Ectodermal cell (in vitro differentiated cells): ENCODE results near the gene CASP2.
"Not testable (repeated sequence)": the region's sequence is repeated elsewhere in the genome, so short reads cannot be mapped to it uniquely, and the experiment has no call there.

Source experiments
- H3K27ac ChIP-seq: 2 replicates; pipeline ENCODE4 v1.7.0; 2013; ENCODE audit warnings: mild to moderate bottlenecking, low read depth, low read length; ENCODE audit not compliant: insufficient read depth, poor library complexity, severe bottlenecking
- H3K27me3 ChIP-seq: 2 replicates; pipeline ENCODE4 v1.7.0; 2013; ENCODE audit warnings: mild to moderate bottlenecking, low read length; ENCODE audit not compliant: insufficient read depth, control insufficient read depth, poor library complexity, severe bottlenecking
- H3K36me3 ChIP-seq: one replicate; pipeline ENCODE4 v1.7.0; 2013; ENCODE audit warnings: low read length; ENCODE audit not compliant: control insufficient read depth, insufficient read depth
- H3K4me1 ChIP-seq: one replicate; pipeline ENCODE4 v1.7.0; 2013; ENCODE audit warnings: low read length; ENCODE audit not compliant: control insufficient read depth, insufficient read depth
- H3K4me3 ChIP-seq: 2 replicates; pipeline ENCODE4 v1.7.0; 2013; ENCODE audit warnings: low read depth, low read length, control low read depth; ENCODE audit not compliant: insufficient read depth
- H3K9me3 ChIP-seq: 2 replicates; pipeline ENCODE4 v1.7.0; 2013; ENCODE audit warnings: mild to moderate bottlenecking, low read length, moderate library complexity; ENCODE audit not compliant: control insufficient read depth
- WGBS, 2 experiments: methylation state at CpG; one replicate each; pipeline ENCODE4 v1.1.7; 2013; ENCODE audit warnings: missing lambda C conversion rate in 2 of 2; 5-methylcytosine and 5-hydroxymethylcytosine counted together

Gene CASP2

DNA sequence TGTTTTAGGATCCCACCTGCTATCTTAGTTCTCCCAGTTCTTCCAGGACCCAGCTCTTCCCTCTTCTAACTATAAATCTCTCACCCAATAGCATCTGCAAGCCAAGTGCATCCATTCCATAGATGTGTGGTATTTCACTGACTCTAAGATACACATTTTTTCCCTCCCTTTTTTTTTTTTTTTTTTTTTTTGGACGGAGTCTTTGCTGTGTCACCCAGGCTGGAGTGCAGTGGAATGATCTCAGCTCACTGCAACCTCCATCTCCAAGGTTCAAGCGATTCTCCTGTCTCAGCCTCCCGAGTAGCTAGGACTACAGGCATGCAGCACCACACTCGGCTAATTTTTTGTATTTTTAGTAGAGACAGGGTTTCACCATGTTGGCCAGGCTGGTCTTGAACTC, 1.7 kb downstream of the CASP2 start:
- Histone ChIP-seq H3K4me3 (peak overlapping the region; percentile 89), H3K4me1 (peaks cover 20% of the 10 kb centered on the region), H3K36me3 (peaks cover 28% of the 10 kb centered on the region)
- H3K27me3 ChIP-seq, H3K27ac ChIP-seq, H3K9me3 ChIP-seq: not testable (repeated sequence)
- 80 to 89% methylated on average over 3 to 4 of the region's 4 CpGs for WGBS, 2 experiments

DNA sequence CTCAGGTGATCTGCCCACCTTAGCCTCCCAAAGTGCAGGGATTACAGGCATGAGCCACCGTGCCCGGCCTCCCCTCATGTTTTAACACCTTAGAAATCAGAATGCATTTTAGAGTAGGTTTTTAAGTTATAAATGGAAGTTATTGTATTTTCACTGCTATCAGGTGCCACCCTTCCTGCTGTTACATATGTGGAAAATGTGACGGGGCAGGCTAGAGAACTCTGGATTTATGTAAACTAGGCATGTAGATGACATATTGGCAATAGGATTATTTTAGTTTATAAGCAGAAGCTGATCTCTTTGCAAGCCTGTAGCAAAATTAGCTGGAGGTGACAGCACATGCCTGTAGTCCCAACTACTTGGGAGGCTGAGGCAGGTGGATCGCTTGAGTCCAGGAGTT, 2.1 kb downstream of the CASP2 start:
- Histone ChIP-seq H3K4me1 (peaks cover 17% of the 10 kb centered on the region), H3K36me3 (peaks cover 32% of the 10 kb centered on the region), H3K4me3 (no peak overlapping the region), H3K9me3 (no peaks in the 10 kb centered on the region), H3K27ac (no peak overlapping the region), H3K27me3 (peaks cover 6% of the 10 kb centered on the region)
- WGBS, 2 experiments, result 93 to 97% methylated on average over 4 of the region's 4 CpGs

DNA sequence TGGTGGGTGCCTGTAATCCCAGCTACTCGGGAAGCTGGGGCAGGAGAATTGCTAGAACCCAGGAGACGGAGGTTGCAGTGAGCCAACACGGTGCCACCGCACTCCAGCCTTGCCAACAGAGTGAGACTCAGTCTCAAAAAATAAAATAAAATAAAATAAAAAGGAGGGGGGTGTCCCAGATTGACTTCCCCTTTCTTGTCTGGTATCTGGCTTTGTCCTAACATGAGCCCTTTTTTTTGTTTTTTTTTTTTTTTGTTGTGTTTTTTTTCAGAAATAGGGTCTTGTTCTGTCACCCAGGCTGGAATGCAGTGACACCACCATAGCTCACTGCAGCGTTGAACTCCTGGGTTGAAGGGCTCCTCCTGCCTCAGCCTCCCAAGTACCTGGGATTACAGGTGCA, 4.7 kb downstream of the CASP2 start:
- no peak overlapping the region for H3K4me3 ChIP-seq
- H3K9me3 ChIP-seq, result no peaks in the 10 kb centered on the region
- H3K27me3 ChIP-seq, result no peaks in the 10 kb centered on the region
- peaks cover 52% of the 10 kb centered on the region for H3K36me3 ChIP-seq
- peaks cover 15% of the 10 kb centered on the region for H3K4me1 ChIP-seq
- H3K27ac ChIP-seq, result no peak overlapping the region
- WGBS, 2 experiments, result 97 to 99% methylated on average over 5 of the region's 5 CpGs

DNA sequence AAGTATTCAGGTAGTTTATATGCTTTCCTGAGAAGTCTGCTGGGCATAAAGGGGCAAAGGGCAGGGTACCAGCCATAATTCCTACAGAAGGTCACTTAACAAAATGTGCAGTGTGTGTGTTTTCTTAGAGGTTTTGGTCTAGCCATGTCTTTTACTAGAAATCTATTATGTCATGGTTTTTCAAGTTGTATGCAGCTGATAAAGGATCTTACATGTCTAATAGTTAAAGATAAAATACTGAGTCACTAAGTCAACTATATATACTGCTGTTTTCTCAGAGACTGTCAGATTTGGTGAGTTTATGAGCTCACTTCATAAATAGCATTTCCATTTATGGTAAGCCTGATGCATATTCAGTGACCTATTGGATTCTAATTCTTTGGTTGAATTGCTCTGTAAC, 7.7 kb downstream of the CASP2 start:
- Histone ChIP-seq H3K9me3 (no peaks in the 10 kb centered on the region), H3K36me3 (peaks cover 77% of the 10 kb centered on the region), H3K27ac (no peak overlapping the region), H3K4me3 (no peak overlapping the region), H3K4me1 (no peaks in the 10 kb centered on the region), H3K27me3 (no peaks in the 10 kb centered on the region)

DNA sequence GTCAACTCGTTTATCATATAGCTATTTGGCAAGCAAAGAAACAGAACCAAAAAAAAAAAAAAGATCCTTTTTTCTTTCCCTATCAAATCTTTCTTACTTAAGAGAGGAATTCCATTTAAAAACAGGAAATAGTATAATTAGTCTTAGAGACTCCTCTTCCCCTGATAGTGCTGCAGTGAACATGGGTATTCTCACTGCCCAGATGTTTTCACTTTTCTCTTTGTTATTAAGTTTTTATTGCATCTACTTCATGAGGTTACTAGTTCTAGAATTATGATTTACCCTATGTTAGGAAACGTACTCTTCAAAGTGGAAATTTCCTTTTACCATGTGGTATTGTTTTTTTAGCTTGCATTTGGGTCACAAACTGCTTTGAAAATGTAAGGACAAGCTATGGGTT, 8.5 kb downstream of the CASP2 start:
- H3K27me3 ChIP-seq, result no peaks in the 10 kb centered on the region
- peaks cover 83% of the 10 kb centered on the region for H3K36me3 ChIP-seq
- whole genome bisulfite sequencing, 2 experiments, result 90 to 100% methylated on average over 1 to 2 of the region's 2 CpGs

DNA sequence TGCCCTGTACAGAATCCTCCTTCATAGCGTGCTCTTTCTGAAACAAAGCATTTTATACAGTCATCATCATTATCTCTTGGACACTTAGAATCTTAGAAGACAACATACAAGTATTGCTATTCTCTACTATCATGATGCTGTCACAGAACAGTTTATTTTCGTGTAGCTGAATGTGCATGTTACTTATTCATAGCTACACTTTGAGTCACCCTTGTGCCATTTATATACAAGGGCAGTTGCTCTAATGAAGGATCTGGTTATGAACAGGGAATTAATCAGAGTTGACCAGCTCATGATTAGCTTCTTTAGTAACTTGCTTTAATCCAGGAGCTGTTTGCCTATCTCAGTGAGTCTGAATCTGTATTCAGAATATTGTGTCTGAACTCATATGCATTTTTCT, 11.2 kb downstream of the CASP2 start:
- Histone ChIP-seq H3K36me3 (peaks cover 77% of the 10 kb centered on the region), H3K27ac (no peak overlapping the region), H3K4me1 (no peaks in the 10 kb centered on the region), H3K4me3 (no peak overlapping the region), H3K9me3 (no peaks in the 10 kb centered on the region), H3K27me3 (no peaks in the 10 kb centered on the region)
- 95 to 100% methylated on average over 2 of the region's 2 CpGs for WGBS, 2 experiments

More for the DNA sequence above, 8.5 kb downstream of the CASP2 start:
- Histone ChIP-seq H3K4me1 (no peaks in the 10 kb centered on the region), H3K27ac (no peak overlapping the region), H3K9me3 (no peaks in the 10 kb centered on the region), H3K4me3 (no peak overlapping the region)

DNA sequence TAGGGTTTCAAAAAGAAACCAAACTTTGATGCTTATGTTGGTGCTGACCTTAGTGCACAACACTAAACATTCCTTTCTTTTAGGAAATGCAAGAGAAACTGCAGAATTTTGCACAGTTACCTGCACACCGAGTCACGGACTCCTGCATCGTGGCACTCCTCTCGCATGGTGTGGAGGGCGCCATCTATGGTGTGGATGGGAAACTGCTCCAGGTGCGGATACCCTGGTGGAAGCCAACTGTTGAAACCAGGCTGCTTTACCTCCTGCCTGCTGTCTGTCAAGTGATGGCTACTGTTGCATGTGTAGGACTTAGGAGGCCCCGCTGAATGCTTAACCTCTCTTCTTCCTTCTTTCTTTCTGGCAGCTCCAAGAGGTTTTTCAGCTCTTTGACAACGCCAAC, 11.7 kb downstream of the CASP2 start:
- H3K4me1 ChIP-seq, result no peaks in the 10 kb centered on the region
- no peak overlapping the region for H3K4me3 ChIP-seq
- no peak overlapping the region for H3K27ac ChIP-seq
- H3K27me3 ChIP-seq, result no peaks in the 10 kb centered on the region
- 80 to 84% methylated on average over 8 of the region's 8 CpGs for WGBS, 2 experiments
- no peaks in the 10 kb centered on the region for H3K9me3 ChIP-seq
- peaks cover 78% of the 10 kb centered on the region for H3K36me3 ChIP-seq

DNA sequence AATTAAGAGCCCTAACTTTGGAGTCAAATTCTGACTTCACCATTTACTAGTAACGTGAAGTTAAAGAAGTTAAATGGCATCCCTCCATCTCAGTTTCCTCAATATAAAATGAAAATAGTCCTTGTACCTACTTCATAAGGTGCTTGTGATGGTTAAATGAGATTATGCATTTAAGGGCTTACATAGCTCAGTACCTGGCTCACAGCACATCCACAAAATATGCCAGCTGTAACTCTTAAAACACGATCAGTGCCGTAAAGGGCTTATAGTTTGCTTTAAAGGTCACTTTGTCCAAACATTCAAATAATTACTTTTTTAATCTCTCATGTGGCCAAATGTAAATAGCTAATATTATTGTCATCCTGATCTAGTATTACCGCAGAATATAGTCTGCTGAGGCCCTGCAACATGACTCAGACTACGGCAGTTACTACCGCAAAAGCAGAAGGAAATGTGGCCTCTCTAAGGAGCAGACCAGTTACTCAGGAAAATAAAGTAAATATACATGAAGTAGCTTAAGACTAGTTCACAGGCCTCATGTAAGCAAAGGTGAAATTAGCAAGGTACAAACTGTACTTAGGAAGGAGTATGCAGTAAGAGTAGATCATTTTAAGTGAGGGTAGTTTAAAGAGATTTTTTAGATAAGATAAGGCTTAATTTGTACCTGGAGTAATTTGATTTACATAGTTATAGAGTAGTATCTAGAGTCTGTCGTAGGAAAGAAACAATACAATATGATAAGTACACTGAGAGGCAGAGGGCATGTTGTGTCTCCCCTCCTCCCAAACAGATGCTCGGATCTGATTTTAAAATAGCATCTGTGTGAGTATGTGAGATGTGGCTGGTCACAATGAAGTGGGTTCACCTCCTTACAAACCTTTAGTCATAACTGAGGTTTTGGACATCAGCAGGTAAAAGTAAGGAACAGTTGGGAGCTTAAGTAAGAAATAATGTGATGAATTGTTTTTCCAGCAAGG, 13.1 kb downstream of the CASP2 start:
- Histone ChIP-seq H3K4me1 (no peaks in the 10 kb centered on the region), H3K36me3 (peaks cover 71% of the 10 kb centered on the region), H3K27me3 (no peaks in the 10 kb centered on the region), H3K4me3 (no peak overlapping the region), H3K27ac (no peak overlapping the region), H3K9me3 (no peaks in the 10 kb centered on the region)
- WGBS, 2 experiments, result 95 to 97% methylated on average over 8 of the region's 8 CpGs

DNA sequence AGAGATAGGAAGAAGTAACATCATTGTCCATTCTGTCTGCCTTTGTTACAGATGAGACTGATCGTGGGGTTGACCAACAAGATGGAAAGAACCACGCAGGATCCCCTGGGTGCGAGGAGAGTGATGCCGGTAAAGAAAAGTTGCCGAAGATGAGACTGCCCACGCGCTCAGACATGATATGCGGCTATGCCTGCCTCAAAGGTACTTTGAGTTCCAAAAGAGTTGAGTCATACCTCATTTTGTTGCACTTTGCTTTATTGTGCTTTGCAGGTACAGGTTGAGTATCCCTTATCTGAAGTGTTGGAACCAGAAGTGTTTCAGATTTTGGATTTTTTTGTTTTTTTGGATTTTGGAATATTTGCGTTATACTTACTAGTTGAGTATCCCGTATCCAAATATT, 15.6 kb downstream of the CASP2 start:
- Histone ChIP-seq H3K36me3 (peaks cover 65% of the 10 kb centered on the region), H3K9me3 (no peaks in the 10 kb centered on the region), H3K4me3 (no peak overlapping the region), H3K4me1 (no peaks in the 10 kb centered on the region), H3K27me3 (no peaks in the 10 kb centered on the region), H3K27ac (no peak overlapping the region)
- WGBS, 2 experiments, result 94 to 96% methylated on average over 8 to 10 of the region's 10 CpGs

DNA sequence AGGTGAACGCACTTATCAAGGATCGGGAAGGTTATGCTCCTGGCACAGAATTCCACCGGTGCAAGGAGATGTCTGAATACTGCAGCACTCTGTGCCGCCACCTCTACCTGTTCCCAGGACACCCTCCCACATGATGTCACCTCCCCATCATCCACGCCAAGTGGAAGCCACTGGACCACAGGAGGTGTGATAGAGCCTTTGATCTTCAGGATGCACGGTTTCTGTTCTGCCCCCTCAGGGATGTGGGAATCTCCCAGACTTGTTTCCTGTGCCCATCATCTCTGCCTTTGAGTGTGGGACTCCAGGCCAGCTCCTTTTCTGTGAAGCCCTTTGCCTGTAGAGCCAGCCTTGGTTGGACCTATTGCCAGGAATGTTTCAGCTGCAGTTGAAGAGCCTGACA, 16.8 kb downstream of the CASP2 start:
- Histone ChIP-seq H3K4me3 (no peak overlapping the region), H3K36me3 (peaks cover 56% of the 10 kb centered on the region), H3K27ac (no peak overlapping the region), H3K27me3 (no peaks in the 10 kb centered on the region), H3K4me1 (no peaks in the 10 kb centered on the region), H3K9me3 (no peaks in the 10 kb centered on the region)
- 95 to 97% methylated on average over 6 of the region's 6 CpGs for WGBS, 2 experiments
